ENCODE data around the gene RASA3. TPM values are rescaled to one million over a fixed set of nuclear protein-coding genes. Genes with fewer than 3 reads are reported as not detected.

The RASA3 gene
- total and polyA plus RNA-seq, 10 of the 15 experiments (the other 5 are each of a cell fraction or from before 2014, with no cell fraction given), result 0.79 to 33.9 (median 17.6) TPM

GRCh38 chr13:114066956-114067355 is 65.5 kb downstream of the RASA3 start:
- Histone ChIP-seq H3K4me2 (ENCODE audit: control insufficient read depth, insufficient read depth) (peak overlapping the region; percentile 87), H3K27me3 (replicated peaks in 1 of 2; ENCODE audit: control insufficient read depth in 2 of 2, insufficient read depth in 2 of 2, low read length in 1 of 2) (no peaks in the 10 kb centered on the region), H3K9me3 (replicated peaks; ENCODE audit: control insufficient read depth, insufficient read depth, low read length) (no peaks in the 10 kb centered on the region), H4K20me1 (ENCODE audit: control insufficient read depth, insufficient read depth) (no peaks in the 10 kb centered on the region), H2AFZ (ENCODE audit: control insufficient read depth, low read depth, low read length) (no peak overlapping the region), H3K36me3 (ENCODE audit: control insufficient read depth in 2 of 2, insufficient read depth in 2 of 2, low read length in 1 of 2) (peaks cover 0 to 5% of the 10 kb centered on the region in 2 experiments; a peak in 3 of 4 replicates), H3K9ac (ENCODE audit: control insufficient read depth, insufficient read depth, low read length) (peak overlapping the region; percentile 75), H3K4me3 (peak overlapping the region; percentile 42; the same call in 1 of the 2 replicates), H3K79me2 (ENCODE audit: control insufficient read depth, insufficient read depth, low read length) (peaks cover 14% of the 10 kb centered on the region), H3K27ac (ENCODE audit: control insufficient read depth, insufficient read depth) (peak overlapping the region; percentile 91), H3K4me1 (ENCODE audit: control insufficient read depth, insufficient read depth, low read length) (peaks cover 50% of the 10 kb centered on the region)
- SMC1A ChIA-PET (ENCODE audit: uncharacterized antibody, unreplicated experiment), result interaction anchor here (0.6 to 1.7 kb wide), 11 partner anchors 9 to 246 kb away, joined by 3 to 9 read pairs (median 4); partner anchors contain the start of gene RASA3
- CTCF ChIA-PET, result interaction anchor here (1.0 to 1.2 kb wide), 2 partner anchors 59 to 61 kb away, joined by 5 read pairs; no protein-coding TSS in a partner anchor
- no peak for DNase-seq (ENCODE audit: low read depth, low spot score)
- TSS peak; percentile 31 for BruUV-seq (replicated peaks)
- peak; percentile 10 for ATAC-seq
- RAD21 ChIA-PET (ENCODE audit: unreplicated experiment), result interaction anchor here (1.0 to 1.8 kb wide), 6 partner anchors 18 to 81 kb away, joined by 3 to 9 read pairs (median 5); no protein-coding TSS in a partner anchor
- intact Hi-C loops (cut with micrococcal nuclease; ENCODE audit: unreplicated experiment), result loop anchor here (1.0 to 5.0 kb wide), 4 partner anchors 20 to 160 kb away; no protein-coding TSS in a partner anchor
- 0% methylated on average over 5 of the region's 7 CpGs for WGBS (ENCODE audit: insufficient coverage, insufficient replicate concordance, low lambda C conversion rate, missing lambda C conversion rate)
- POLR2A ChIA-PET, result interaction anchor here (0.7 kb wide), 1 partner anchor 1356 kb away, joined by 3 read pairs; no protein-coding TSS in a partner anchor
- no peak for FAIRE-seq
- in situ Hi-C loops (cut with MboI), result loop anchor here (5.0 kb wide), 1 partner anchor 60 kb away; no protein-coding TSS in a partner anchor
- TF ChIP-seq HSF1 (IDR thresholded peaks at IDR 0.05; ENCODE audit: low read depth, low read length), result no peak
- TF ChIP-seq ZBTB11 (CRISPR knock-in tag; IDR thresholded peaks at IDR 0.05), result no peak
- no peak for TF ChIP-seq MYC (IDR thresholded peaks at IDR 0.05; ENCODE audit: insufficient read depth, insufficient read length, insufficient replicate concordance, low read length, severe bottlenecking)
- TF ChIP-seq CBX3 (IDR thresholded peaks at IDR 0.05; ENCODE audit: borderline replicate concordance, low read depth), result no peak
- TF ChIP-seq ZBED1 (IDR thresholded peaks at IDR 0.05; ENCODE audit: borderline replicate concordance), result no peak
- TF ChIP-seq CHD1 (IDR thresholded peaks at IDR 0.05; ENCODE audit: low read depth, low read length), result no peak
- no peak for TF ChIP-seq SUPT20H (IDR thresholded peaks at IDR 0.05; ENCODE audit: borderline replicate concordance, control insufficient read depth, low read depth, low read length)
- TF ChIP-seq KAT2A (conservative IDR thresholded peaks at IDR 0.05; ENCODE audit: control insufficient read depth, low read depth, low read length), result no peak
- TF ChIP-seq CEBPZ (IDR thresholded peaks at IDR 0.05; ENCODE audit: low read depth, low read length), result no peak
- no peak for TF ChIP-seq SMAD1 (IDR thresholded peaks at IDR 0.05; ENCODE audit: low read depth, partially characterized antibody)
- TF ChIP-seq RCOR1 (conservative IDR thresholded peaks at IDR 0.05; ENCODE audit: low read depth, low read length), result no peak

Data from GM12878 (cell line).